Stomach (tissue), 4 donors: ENCODE results near the gene TMBIM4.

Experiments
- POLR2A ChIP-seq, 4 donors: fragments of 450-650 bp; IDR thresholded peaks; one replicate each; pipeline ENCODE4 v1.6.1; 2016; ENCODE audit warnings: antibody characterized with exemption in 4 of 4, control low read depth in 2 of 4, mild to moderate bottlenecking in 1 of 4, moderate library complexity in 1 of 4
- TF ChIP-seq, protein P1 (sequence below), 7 experiments: fragments of 450-650 bp in 4 of 7; fragments of 200-600 bp in 3 of 7; sonication (generic) in 3 of 7; IDR thresholded peaks; one replicate each; pipeline ENCODE4 v1.5.1; 2016 to 2019; ENCODE audit warnings: antibody characterized with exemption in 7 of 7, control low read depth in 2 of 7, mild to moderate bottlenecking in 1 of 7

DNA sequence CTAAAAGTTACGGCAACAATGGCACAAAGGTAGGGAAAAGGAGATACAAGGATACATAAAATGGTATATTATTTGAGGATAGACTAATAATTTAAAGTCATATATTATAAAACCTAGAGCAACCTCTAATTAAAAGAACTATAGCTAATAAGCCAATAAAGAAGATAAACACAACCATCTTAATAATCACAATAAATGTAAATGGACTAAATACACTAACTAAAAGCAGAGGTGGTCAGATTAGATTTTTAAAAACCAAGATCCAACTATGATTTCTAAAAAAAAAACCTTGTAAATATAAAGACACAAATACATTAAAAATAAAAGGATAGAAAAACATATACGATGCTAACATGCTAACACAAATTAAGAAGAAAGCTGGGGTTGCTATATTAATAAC lies 28.5 kb downstream of the TMBIM4 start:
- TF ChIP-seq, protein P1, sequence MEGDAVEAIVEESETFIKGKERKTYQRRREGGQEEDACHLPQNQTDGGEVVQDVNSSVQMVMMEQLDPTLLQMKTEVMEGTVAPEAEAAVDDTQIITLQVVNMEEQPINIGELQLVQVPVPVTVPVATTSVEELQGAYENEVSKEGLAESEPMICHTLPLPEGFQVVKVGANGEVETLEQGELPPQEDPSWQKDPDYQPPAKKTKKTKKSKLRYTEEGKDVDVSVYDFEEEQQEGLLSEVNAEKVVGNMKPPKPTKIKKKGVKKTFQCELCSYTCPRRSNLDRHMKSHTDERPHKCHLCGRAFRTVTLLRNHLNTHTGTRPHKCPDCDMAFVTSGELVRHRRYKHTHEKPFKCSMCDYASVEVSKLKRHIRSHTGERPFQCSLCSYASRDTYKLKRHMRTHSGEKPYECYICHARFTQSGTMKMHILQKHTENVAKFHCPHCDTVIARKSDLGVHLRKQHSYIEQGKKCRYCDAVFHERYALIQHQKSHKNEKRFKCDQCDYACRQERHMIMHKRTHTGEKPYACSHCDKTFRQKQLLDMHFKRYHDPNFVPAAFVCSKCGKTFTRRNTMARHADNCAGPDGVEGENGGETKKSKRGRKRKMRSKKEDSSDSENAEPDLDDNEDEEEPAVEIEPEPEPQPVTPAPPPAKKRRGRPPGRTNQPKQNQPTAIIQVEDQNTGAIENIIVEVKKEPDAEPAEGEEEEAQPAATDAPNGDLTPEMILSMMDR (IDR thresholded peaks at IDR 0.05) = no peak
- TF ChIP-seq POLR2A (IDR thresholded peaks at IDR 0.05) = no peak
